ENCODE results near the gene LPCAT4.
"Not testable (repeated sequence)": the region's sequence is repeated elsewhere in the genome, so short reads cannot be mapped to it uniquely, and the experiment has no call there.

Gene LPCAT4

GRCh38 chr15:34381829-34382521 lies 15.0 kb upstream of the LPCAT4 start:
- not testable (repeated sequence) for H3K79me1 ChIP-seq (ENCODE audit: low read length); H2BK5ac ChIP-seq (ENCODE audit: low read depth, low read length, poor library complexity); H3K36me3 ChIP-seq (ENCODE audit: control insufficient read depth in 1 of 2, insufficient read depth in 2 of 2, low read length in 2 of 2); H3K27me3 ChIP-seq (ENCODE audit: insufficient read depth, low read length); H3K27ac ChIP-seq (ENCODE audit: low read depth, low read length); H3K79me2 ChIP-seq (ENCODE audit: control insufficient read depth, insufficient read depth, low read length, poor library complexity); H2AK5ac ChIP-seq (ENCODE audit: low read length); H3K4me2 ChIP-seq (ENCODE audit: low read length); H4K8ac ChIP-seq (ENCODE audit: low read depth, low read length); H2BK120ac ChIP-seq (ENCODE audit: insufficient read depth, low read length, poor library complexity); H3K4me3 ChIP-seq (ENCODE audit: low read depth, low read length); H4K12ac ChIP-seq (ENCODE audit: low read depth, low read length); H3K14ac ChIP-seq (ENCODE audit: low read length); H3K23ac ChIP-seq (ENCODE audit: low read length); H3K9me3 ChIP-seq (ENCODE audit: insufficient read depth, low read depth, low read length); H3K18ac ChIP-seq (ENCODE audit: low read length); H4K91ac ChIP-seq (ENCODE audit: low read depth, low read length); H3K4ac ChIP-seq (ENCODE audit: low read depth, low read length); DNase-seq; H2BK12ac ChIP-seq (ENCODE audit: low read length); H3K9ac ChIP-seq (ENCODE audit: low read length); H2AFZ ChIP-seq (ENCODE audit: insufficient read depth, low read length, poor library complexity); H3K4me1 ChIP-seq (ENCODE audit: control insufficient read depth in 1 of 2, insufficient read depth in 2 of 2, low read length in 2 of 2)
- no CpG with 5 or more reads among the region's 19 CpGs for WGBS (ENCODE audit: extremely low coverage, insufficient coverage, insufficient read length)

- not testable (repeated sequence) for H3K23ac ChIP-seq (ENCODE audit: low read length); H3K27ac ChIP-seq (ENCODE audit: low read depth, low read length); H3K9me3 ChIP-seq (ENCODE audit: insufficient read depth, low read depth, low read length); H4K8ac ChIP-seq (ENCODE audit: low read depth, low read length); H3K9ac ChIP-seq (ENCODE audit: low read length); H3K36me3 ChIP-seq (ENCODE audit: control insufficient read depth in 1 of 2, insufficient read depth in 2 of 2, low read length in 2 of 2); H2BK5ac ChIP-seq (ENCODE audit: low read depth, low read length, poor library complexity); H4K91ac ChIP-seq (ENCODE audit: low read depth, low read length); H2AK5ac ChIP-seq (ENCODE audit: low read length); H4K12ac ChIP-seq (ENCODE audit: low read depth, low read length); DNase-seq; H2BK120ac ChIP-seq (ENCODE audit: insufficient read depth, low read length, poor library complexity); H3K4ac ChIP-seq (ENCODE audit: low read depth, low read length); H3K79me1 ChIP-seq (ENCODE audit: low read length); H2AFZ ChIP-seq (ENCODE audit: insufficient read depth, low read length, poor library complexity); H3K14ac ChIP-seq (ENCODE audit: low read length); H3K18ac ChIP-seq (ENCODE audit: low read length); H3K79me2 ChIP-seq (ENCODE audit: control insufficient read depth, insufficient read depth, low read length, poor library complexity); H2BK12ac ChIP-seq (ENCODE audit: low read length); H3K27me3 ChIP-seq (ENCODE audit: insufficient read depth, low read length); H3K4me3 ChIP-seq (ENCODE audit: low read depth, low read length); H3K4me2 ChIP-seq (ENCODE audit: low read length); H3K4me1 ChIP-seq (ENCODE audit: control insufficient read depth in 1 of 2, insufficient read depth in 2 of 2, low read length in 2 of 2)
- WGBS (ENCODE audit: extremely low coverage, insufficient coverage, insufficient read length): no CpG with 5 or more reads among the region's 4 CpGs
Observed at GRCh38 chr15:34380491-34380890, 13.5 kb upstream of the LPCAT4 start.

- H4K91ac ChIP-seq (ENCODE audit: low read depth, low read length): no peak overlapping the region
- no peak overlapping the region for H2AFZ ChIP-seq (ENCODE audit: insufficient read depth, low read length, poor library complexity)
- no peak overlapping the region for H4K12ac ChIP-seq (ENCODE audit: low read depth, low read length)
- no peak overlapping the region for H2BK5ac ChIP-seq (ENCODE audit: low read depth, low read length, poor library complexity)
- H3K27ac ChIP-seq (ENCODE audit: low read depth, low read length): no peak overlapping the region
- H3K36me3 ChIP-seq (ENCODE audit: control insufficient read depth in 1 of 2, insufficient read depth in 2 of 2, low read length in 2 of 2): no peaks in the 10 kb centered on the region
- H3K14ac ChIP-seq (ENCODE audit: low read length): no peak overlapping the region
- peak overlapping the region; percentile 34 for H3K9ac ChIP-seq (ENCODE audit: low read length)
- H2BK12ac ChIP-seq (ENCODE audit: low read length): no peak overlapping the region
- no peaks in the 10 kb centered on the region for H3K79me1 ChIP-seq (ENCODE audit: low read length)
- H3K18ac ChIP-seq (ENCODE audit: low read length): no peak overlapping the region
- no peak overlapping the region for H2BK120ac ChIP-seq (ENCODE audit: insufficient read depth, low read length, poor library complexity)
- no peak for DNase-seq
- H3K9me3 ChIP-seq (ENCODE audit: insufficient read depth, low read depth, low read length): peaks cover 6% of the 10 kb centered on the region
- H3K4me2 ChIP-seq (ENCODE audit: low read length): no peak overlapping the region
- no peaks in the 10 kb centered on the region for H3K79me2 ChIP-seq (ENCODE audit: control insufficient read depth, insufficient read depth, low read length, poor library complexity)
- no peaks in the 10 kb centered on the region for H3K4me1 ChIP-seq (ENCODE audit: control insufficient read depth in 1 of 2, insufficient read depth in 2 of 2, low read length in 2 of 2)
- no CpG with 5 or more reads among the region's 2 CpGs for WGBS (ENCODE audit: extremely low coverage, insufficient coverage, insufficient read length)
- no peak overlapping the region for H3K4me3 ChIP-seq (ENCODE audit: low read depth, low read length)
- H3K23ac ChIP-seq (ENCODE audit: low read length): no peak overlapping the region
- no peak overlapping the region for H3K4ac ChIP-seq (ENCODE audit: low read depth, low read length)
- no peaks in the 10 kb centered on the region for H3K27me3 ChIP-seq (ENCODE audit: insufficient read depth, low read length)
- no peak overlapping the region for H2AK5ac ChIP-seq (ENCODE audit: low read length)
- H4K8ac ChIP-seq (ENCODE audit: low read depth, low read length): no peak overlapping the region
Observed at GRCh38 chr15:34376856-34377255, 9.9 kb upstream of the LPCAT4 start.

GRCh38 chr15:34375541-34375940 lies 8.5 kb upstream of the LPCAT4 start:
- H3K18ac ChIP-seq (ENCODE audit: low read length); H3K36me3 ChIP-seq (ENCODE audit: control insufficient read depth in 1 of 2, insufficient read depth in 2 of 2, low read length in 2 of 2); H2BK120ac ChIP-seq (ENCODE audit: insufficient read depth, low read length, poor library complexity); H2AFZ ChIP-seq (ENCODE audit: insufficient read depth, low read length, poor library complexity); H4K12ac ChIP-seq (ENCODE audit: low read depth, low read length); H3K4me2 ChIP-seq (ENCODE audit: low read length); H3K23ac ChIP-seq (ENCODE audit: low read length); H3K9ac ChIP-seq (ENCODE audit: low read length); H4K91ac ChIP-seq (ENCODE audit: low read depth, low read length); H3K79me2 ChIP-seq (ENCODE audit: control insufficient read depth, insufficient read depth, low read length, poor library complexity); H2BK12ac ChIP-seq (ENCODE audit: low read length); H3K4ac ChIP-seq (ENCODE audit: low read depth, low read length); H2AK5ac ChIP-seq (ENCODE audit: low read length); H3K27ac ChIP-seq (ENCODE audit: low read depth, low read length); H3K79me1 ChIP-seq (ENCODE audit: low read length); H3K4me1 ChIP-seq (ENCODE audit: control insufficient read depth in 1 of 2, insufficient read depth in 2 of 2, low read length in 2 of 2); H3K27me3 ChIP-seq (ENCODE audit: insufficient read depth, low read length); H3K4me3 ChIP-seq (ENCODE audit: low read depth, low read length); H3K14ac ChIP-seq (ENCODE audit: low read length); DNase-seq; H4K8ac ChIP-seq (ENCODE audit: low read depth, low read length); H2BK5ac ChIP-seq (ENCODE audit: low read depth, low read length, poor library complexity); H3K9me3 ChIP-seq (ENCODE audit: insufficient read depth, low read depth, low read length): not testable (repeated sequence)
- no CpG with 5 or more reads among the region's 2 CpGs for WGBS (ENCODE audit: extremely low coverage, insufficient coverage, insufficient read length)
